ENCODE results near the gene NECTIN2. TPM values are rescaled to one million over a fixed set of nuclear protein-coding genes. Genes with fewer than 3 reads are reported as not detected.
A peak's percentile ranks its signal among the peaks of the same experiment; 100 is the strongest.

NECTIN2 gene
- total RNA-seq, 1 experiment from 2014 or later, result 176 TPM

GRCh38 chr19:44819246-44819832 is 26.8 kb upstream of the NECTIN2 start:
- no peak overlapping the region for H4K5ac ChIP-seq (ENCODE audit: insufficient read length, low read depth, low read length)
- no peak overlapping the region for H4K91ac ChIP-seq (ENCODE audit: insufficient read length, low read depth, low read length)
- no peaks in the 10 kb centered on the region for H3K23me2 ChIP-seq (ENCODE audit: insufficient read length, low read depth, low read length, poor library complexity, severe bottlenecking)
- no peak overlapping the region for H3K4ac ChIP-seq (ENCODE audit: low read depth, low read length)
- no peak overlapping the region for H3K56ac ChIP-seq (ENCODE audit: insufficient read length, low read depth, low read length)
- H3K4me1 ChIP-seq (ENCODE audit: insufficient read depth, low read length), result no peaks in the 10 kb centered on the region
- Mint-ChIP-seq H3K27me3 (ENCODE audit: low read depth) (peaks cover 34% of the 10 kb centered on the region), H3K4me3 (no peak overlapping the region; a peak in 1 of 5 replicates), H3K9me3 (no peaks in the 10 kb centered on the region), H3K36me3 (ENCODE audit: insufficient read depth in 1 of 3, low read depth in 3 of 3) (peaks cover 16 to 47% (median 28%) of the 10 kb centered on the region in 3 experiments), H3K27ac (peak overlapping the region in 1 of 3 experiments; percentile 44; a peak in 1 of 7 replicates), H3K4me1 (peaks cover 0 to 7% of the 10 kb centered on the region in 2 experiments; a peak in 2 of 4 replicates)
- DNase-seq, result no peak
- H4K20me1 ChIP-seq (ENCODE audit: control insufficient read depth, insufficient read depth, insufficient read length), result no peaks in the 10 kb centered on the region
- no peak overlapping the region for H3K23ac ChIP-seq (ENCODE audit: insufficient read length, low read depth, low read length)
- H3K27ac ChIP-seq (ENCODE audit: insufficient read length, low read depth, low read length), result no peak overlapping the region
- no peaks in the 10 kb centered on the region for H3K79me2 ChIP-seq (ENCODE audit: insufficient read depth, low read length)
- H2BK12ac ChIP-seq (ENCODE audit: insufficient read length, low read depth, low read length), result no peak overlapping the region
- no CpG with 5 or more reads among the region's 28 CpGs for WGBS (ENCODE audit: extremely low coverage, insufficient read length, low lambda C conversion rate)
- no peaks in the 10 kb centered on the region for H3K79me1 ChIP-seq (ENCODE audit: insufficient read depth, low read depth, low read length, poor library complexity, severe bottlenecking)
- H4K8ac ChIP-seq (replicated peaks; ENCODE audit: insufficient read length, low read depth, low read length), result no peak overlapping the region
- no peak overlapping the region for H2AFZ ChIP-seq (ENCODE audit: low read length)
- H3K4me2 ChIP-seq (ENCODE audit: insufficient read depth, insufficient read length, low read length), result no peak overlapping the region
- H2AK5ac ChIP-seq (ENCODE audit: insufficient read length, low read length), result no peak overlapping the region
- no peak overlapping the region for H3K14ac ChIP-seq (ENCODE audit: insufficient read depth, low read length)
- H2BK15ac ChIP-seq (ENCODE audit: low read depth, low read length), result no peak overlapping the region
- H2BK20ac ChIP-seq (ENCODE audit: low read depth, low read length, poor library complexity, severe bottlenecking), result no peak overlapping the region
- no peak overlapping the region for H3K9ac ChIP-seq (ENCODE audit: extremely low read depth, insufficient read length, low read length)
- no peaks in the 10 kb centered on the region for H3K9me3 ChIP-seq (ENCODE audit: control insufficient read depth, low read depth, low read length)
- no peaks in the 10 kb centered on the region; the same call in 1 of the 2 replicates for H3K27me3 ChIP-seq (ENCODE audit: insufficient read depth, low read length)
- H3K18ac ChIP-seq (ENCODE audit: insufficient read length, low read depth, low read length), result no peak overlapping the region
- no peak for TF ChIP-seq CTCF (conservative IDR thresholded peaks at IDR 0.05)
- H2BK5ac ChIP-seq (ENCODE audit: insufficient read length, low read length), result no peak overlapping the region
- no peak overlapping the region for H2BK120ac ChIP-seq (ENCODE audit: low read depth, low read length, poor library complexity, severe bottlenecking)
- no peak overlapping the region for H3T11ph ChIP-seq (ENCODE audit: low read length)

Data from H9 (cell line).